Stimulated activated CD8-positive, alpha-beta memory T cell treated with anti-CD3 and anti-CD28 coated beads, Interleukin-4, amount 100 ng/mL, for 4 hours (primary cell): ENCODE data around the gene MUC2.

Experiments
- DNase-seq, 2 donors: peaks; one replicate each; pipeline ENCODE4 v3.0.0-alpha.2; 2020; ENCODE audit warnings: low read depth in 2 of 2, low spot score in 1 of 2

The MUC2 gene

GRCh38 chr11:1118755-1119603 is 44.3 kb downstream of the MUC2 start:
- DNase-seq = no peak

- no peak for DNase-seq
Observed at GRCh38 chr11:1119604-1120146, 45.0 kb downstream of the MUC2 start.

GRCh38 chr11:1120532-1121330 is 46.1 kb downstream of the MUC2 start:
- DNase-seq = no peak

GRCh38 chr11:1121331-1121812 is 46.7 kb downstream of the MUC2 start:
- no peak for DNase-seq

GRCh38 chr11:1121813-1122663 is 47.4 kb downstream of the MUC2 start:
- no peak for DNase-seq

GRCh38 chr11:1122664-1123002 is 48.0 kb downstream of the MUC2 start:
- DNase-seq = no peak

- no peak for DNase-seq
Observed at GRCh38 chr11:1123970-1124369, 49.3 kb downstream of the MUC2 start.
